GM19467 (cell line): Measurements from ENCODE around the gene FAM25C.
"Not testable (repeated sequence)": the region's sequence is repeated elsewhere in the genome, so short reads cannot be mapped to it uniquely, and the experiment has no call there.

Experiments
- ATAC-seq: cut with Tn5 transposase; IDR thresholded peaks from one replicate; pipeline ENCODE4 v1.9.1; 2021; ENCODE audit warnings: mild to moderate bottlenecking, moderate library complexity; ENCODE audit not compliant: unreplicated experiment

Gene FAM25C

DNA sequence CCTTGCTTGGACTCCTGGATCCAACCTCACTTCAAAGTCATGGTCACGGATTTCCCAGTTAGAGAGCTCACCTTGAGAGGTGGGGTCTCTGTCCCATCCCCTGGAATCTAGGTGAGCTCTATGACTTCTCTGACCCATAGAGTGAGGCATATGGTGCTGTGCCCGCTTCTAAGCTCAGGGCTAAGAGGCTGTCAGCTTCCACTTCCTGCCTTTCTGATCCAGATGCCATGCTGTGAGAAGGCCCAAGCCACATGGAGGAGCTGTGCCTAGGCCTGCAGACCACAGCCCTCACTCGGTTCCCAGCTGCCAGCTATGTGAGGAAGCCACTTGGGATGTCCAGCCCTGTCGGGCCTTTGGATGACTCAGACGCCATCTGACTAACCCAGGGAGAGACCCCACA is 39.9 kb downstream of the FAM25C start:
- not testable (repeated sequence) for ATAC-seq

GRCh38 chr10:47957158-47957557 is 42.4 kb downstream of the FAM25C start:
- ATAC-seq: not testable (repeated sequence)

- not testable (repeated sequence) for ATAC-seq
These were observed 52.2 kb downstream of the FAM25C start for GRCh38 chr10:47947424-47947823.
